Transverse colon (tissue), 4 donors: Measurements from ENCODE around the gene COL23A1. TPM values are rescaled to one million over a fixed set of nuclear protein-coding genes. Genes with fewer than 3 reads are reported as not detected.

Experiments used
- DNase-seq: peaks from one replicate; pipeline ENCODE4 v3.0.0-alpha.2; 2019
- H3K27ac ChIP-seq, 4 donors: fragments of 200-600 bp; sonication (generic); 2 replicates each; pipeline ENCODE4 v1.5.1; 2016 to 2018; ENCODE audit warnings: inconsistent platforms in 4 of 4
- H3K27me3 ChIP-seq: fragments of 200-600 bp; sonication (generic); 2 replicates; pipeline ENCODE4 v1.5.1; 2017; ENCODE audit warnings: inconsistent platforms
- H3K36me3 ChIP-seq, 4 donors: fragments of 200-600 bp; sonication (generic); 2 replicates each; pipeline ENCODE4 v1.5.1; 2017 to 2019; ENCODE audit warnings: inconsistent platforms in 4 of 4
- H3K4me1 ChIP-seq, 4 donors: fragments of 200-600 bp; sonication (generic); 2 replicates each; pipeline ENCODE4 v1.5.1; 2017 to 2020; ENCODE audit warnings: inconsistent platforms in 4 of 4
- H3K4me3 ChIP-seq, 4 donors: fragments of 200-600 bp; sonication (generic); 1 replicate in 1 of 4; 2 replicates in 3 of 4; pipeline versions ENCODE4 v1.5.1 to v1.6.1; 2017 to 2019; ENCODE audit warnings: inconsistent platforms in 4 of 4
- H3K9me3 ChIP-seq, 2 donors: fragments of 200-600 bp; sonication (generic); 2 replicates each; pipeline ENCODE4 v1.5.1; 2017 to 2019; ENCODE audit warnings: inconsistent platforms in 2 of 2
- CTCF ChIP-seq, 5 experiments: fragments of 200-600 bp in 3 of 5; fragments of 450-650 bp in 2 of 5; sonication (generic) in 3 of 5; IDR thresholded peaks; 1 replicate in 2 of 5; 2 replicates in 3 of 5; pipeline ENCODE4 v1.5.1; 2016 to 2017; ENCODE audit warnings: antibody characterized with exemption in 5 of 5, inconsistent platforms in 3 of 5, mild to moderate bottlenecking in 2 of 5, moderate library complexity in 1 of 5
- EP300 ChIP-seq: sonication (generic); formaldehyde crosslinking; IDR thresholded peaks from one replicate; pipeline ENCODE4 v1.6.1; 2017; ENCODE audit warnings: antibody characterized with exemption, low read depth
- POLR2A ChIP-seq: fragments of 450-650 bp; IDR thresholded peaks from one replicate; pipeline ENCODE4 v1.6.1; 2016; ENCODE audit warnings: antibody characterized with exemption, mild to moderate bottlenecking, moderate library complexity
- POLR2AphosphoS5 ChIP-seq, 3 donors: sonication (generic); formaldehyde crosslinking; IDR thresholded peaks; one replicate each; pipeline ENCODE4 v1.6.1; 2016; ENCODE audit warnings: antibody characterized with exemption in 3 of 3
- WGBS, 2 donors: methylation state at CpG; one replicate each; pipeline ENCODE4 v1.1.5; 2018; ENCODE audit warnings: low coverage in 1 of 2; 5-methylcytosine and 5-hydroxymethylcytosine counted together
- in situ Hi-C, 4 donors: fragments of 200-750 bp; cut with MboI; loops; one replicate each; pipeline versions ENCODE4 v1.15.0 to v1.15.1; 2017; ENCODE audit warnings: low sequenced_read_pairs in 3 of 4, low pct_ligation_motif_present in 1 of 4, low pct_unique_long_range_greater_than_20kb in 1 of 4
- intact Hi-C: fragments of 100-400 bp; cut with DNase I; formaldehyde crosslinking; loops from one replicate; pipeline ENCODE4 v1.15.1; 2023; ENCODE audit warnings: low total_unique reads
- total RNA-seq, 4 donors: library from RNA; depleted of rRNA; stranded (reverse); fragments of >200 nt; gene quantifications; one replicate each; pipeline ENCODE4 v1.1.0, GENCODE V29; 2016

Gene COL23A1
- total RNA-seq, 4 donors from 2014 or later: 0.14 to 2.2 (median 1.4) TPM; not detected in 1

- DNase-seq: no peak
- Histone ChIP-seq H3K9me3 (no peaks in the 10 kb centered on the region), H3K4me3 (no peak overlapping the region), H3K27ac (no peak overlapping the region), H3K36me3 (no peaks in the 10 kb centered on the region), H3K4me1 (no peaks in the 10 kb centered on the region), H3K27me3 (peaks cover 10% of the 10 kb centered on the region)
- WGBS, 2 donors: 86 to 100% methylated on average over 1 to 2 of the region's 2 CpGs
- intact Hi-C loops (no loop called here), in situ Hi-C loops (no loop called here)
- TF ChIP-seq EP300: no peak
- no peak for TF ChIP-seq POLR2A
- TF ChIP-seq POLR2AphosphoS5 (IDR thresholded peaks at IDR 0.05): no peak
- no peak for TF ChIP-seq CTCF (IDR thresholded peaks at IDR 0.05)
These were observed 210.1 kb downstream of the COL23A1 start for GRCh38 chr5:178380086-178380485.

- no peak for TF ChIP-seq POLR2AphosphoS5 (IDR thresholded peaks at IDR 0.05)
- no peak for TF ChIP-seq POLR2A
- TF ChIP-seq CTCF (IDR thresholded peaks at IDR 0.05): no peak
- TF ChIP-seq EP300: no peak
- Histone ChIP-seq H3K9me3 (no peaks in the 10 kb centered on the region), H3K27ac (no peak overlapping the region), H3K4me1 (no peaks in the 10 kb centered on the region), H3K4me3 (no peak overlapping the region), H3K36me3 (no peaks in the 10 kb centered on the region), H3K27me3 (peaks cover 4% of the 10 kb centered on the region)
- whole genome bisulfite sequencing, 2 donors: 71 to 83% methylated on average over 2 to 14 of the region's 14 CpGs
- intact Hi-C loops: no loop called here
- no peak for DNase-seq
- in situ Hi-C loops: no loop called here
These were observed 211.4 kb downstream of the COL23A1 start for GRCh38 chr5:178378527-178379484.

- 87 to 92% methylated on average over 5 to 21 of the region's 21 CpGs for WGBS, 2 donors
- Histone ChIP-seq H3K36me3 (no peaks in the 10 kb centered on the region), H3K27ac (no peak overlapping the region), H3K4me3 (no peak overlapping the region), H3K4me1 (no peaks in the 10 kb centered on the region), H3K9me3 (no peaks in the 10 kb centered on the region), H3K27me3 (peaks cover 2% of the 10 kb centered on the region)
- no peak for DNase-seq
- in situ Hi-C loops: no loop called here
- TF ChIP-seq CTCF (IDR thresholded peaks at IDR 0.05): no peak
- TF ChIP-seq POLR2AphosphoS5 (IDR thresholded peaks at IDR 0.05): no peak
- no peak for TF ChIP-seq POLR2A
- no peak for TF ChIP-seq EP300
- intact Hi-C loops: no loop called here
These were observed 212.5 kb downstream of the COL23A1 start for GRCh38 chr5:178377583-178378270.

GRCh38 chr5:178376921-178377582 is 213.1 kb downstream of the COL23A1 start:
- intact Hi-C loops (no loop called here), in situ Hi-C loops (no loop called here)
- Histone ChIP-seq H3K27me3 (no peaks in the 10 kb centered on the region), H3K9me3 (no peaks in the 10 kb centered on the region), H3K27ac (no peak overlapping the region), H3K36me3 (no peaks in the 10 kb centered on the region), H3K4me3 (no peak overlapping the region), H3K4me1 (peaks cover 0 to 6% (median 1%) of the 10 kb centered on the region in 4 donors)
- no peak for DNase-seq
- TF ChIP-seq POLR2A (no peak), POLR2AphosphoS5 (IDR thresholded peaks at IDR 0.05) (no peak), CTCF (IDR thresholded peaks at IDR 0.05) (no peak), EP300 (no peak)
- WGBS, 2 donors: 73 to 74% methylated on average over 3 to 19 of the region's 19 CpGs
